Measurements from ENCODE around the gene TET1. TPM values are rescaled to one million over a fixed set of nuclear protein-coding genes. Genes with fewer than 3 reads are reported as not detected.
A peak's percentile ranks its signal among the peaks of the same experiment; 100 is the strongest.

Gene TET1
- total and polyA plus RNA-seq, 2 experiments from 2014 or later, result 37.2 to 90.5 TPM

DNA sequence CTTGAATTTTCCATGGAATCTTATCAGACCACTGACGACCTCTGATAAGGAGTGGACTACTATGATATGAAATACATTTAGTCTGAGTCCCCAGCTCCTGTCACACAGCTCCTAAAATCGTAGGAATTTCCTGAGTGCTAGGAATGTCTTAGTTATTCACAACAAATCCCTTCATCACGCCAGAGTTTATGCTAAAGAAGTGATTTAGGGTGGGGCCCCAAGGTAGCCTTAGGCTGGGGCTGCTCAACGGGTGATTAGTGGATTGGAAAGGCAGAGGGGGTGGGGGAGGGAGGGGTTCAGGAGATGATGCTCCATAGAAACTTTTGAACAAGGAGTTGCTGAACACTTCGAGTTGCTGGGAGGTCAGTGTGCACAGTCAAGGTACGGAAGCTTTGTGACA lies 7.0 kb upstream of the TET1 start:
- ATAC-seq (peak; percentile 31; the same call in 2 of the 3 replicates), DNase-seq (ENCODE audit: low spot score) (peak; percentile 86)
- Histone ChIP-seq H2AFZ (peak overlapping the region; percentile 35), H3K4me2 (peak overlapping the region; percentile 66), H4K20me1 (replicated peaks; ENCODE audit: insufficient read depth) (no peaks in the 10 kb centered on the region), H3K4me3 (peak overlapping the region; percentile 29; the same call in 1 of the 2 replicates), H3K27me3 (ENCODE audit: insufficient read depth) (no peaks in the 10 kb centered on the region), H3F3A (replicated peaks; ENCODE audit: low read depth) (peaks cover 4% of the 10 kb centered on the region; the same call in 1 of the 2 replicates), H3K9me2 (ENCODE audit: insufficient read depth) (peaks cover 4% of the 10 kb centered on the region; the same call in 1 of the 2 replicates), H3K36me3 (ENCODE audit: insufficient read depth) (no peaks in the 10 kb centered on the region), H3K79me2 (replicated peaks; ENCODE audit: insufficient read depth) (no peaks in the 10 kb centered on the region), H3K4me1 (ENCODE audit: insufficient read depth) (peaks cover 21% of the 10 kb centered on the region), H3K27ac (ENCODE audit: low read depth) (peak overlapping the region; percentile 45; the same call in 1 of the 2 replicates)
- H3K27me3 Mint-ChIP-seq (ENCODE audit: insufficient read depth, low read depth, poor library complexity), result peaks cover 11% of the 10 kb centered on the region
- H3K36me3 Mint-ChIP-seq (ENCODE audit: low read depth), result peaks cover 2% of the 10 kb centered on the region; the same call in 1 of the 3 replicates
- TF ChIP-seq, protein P1, sequence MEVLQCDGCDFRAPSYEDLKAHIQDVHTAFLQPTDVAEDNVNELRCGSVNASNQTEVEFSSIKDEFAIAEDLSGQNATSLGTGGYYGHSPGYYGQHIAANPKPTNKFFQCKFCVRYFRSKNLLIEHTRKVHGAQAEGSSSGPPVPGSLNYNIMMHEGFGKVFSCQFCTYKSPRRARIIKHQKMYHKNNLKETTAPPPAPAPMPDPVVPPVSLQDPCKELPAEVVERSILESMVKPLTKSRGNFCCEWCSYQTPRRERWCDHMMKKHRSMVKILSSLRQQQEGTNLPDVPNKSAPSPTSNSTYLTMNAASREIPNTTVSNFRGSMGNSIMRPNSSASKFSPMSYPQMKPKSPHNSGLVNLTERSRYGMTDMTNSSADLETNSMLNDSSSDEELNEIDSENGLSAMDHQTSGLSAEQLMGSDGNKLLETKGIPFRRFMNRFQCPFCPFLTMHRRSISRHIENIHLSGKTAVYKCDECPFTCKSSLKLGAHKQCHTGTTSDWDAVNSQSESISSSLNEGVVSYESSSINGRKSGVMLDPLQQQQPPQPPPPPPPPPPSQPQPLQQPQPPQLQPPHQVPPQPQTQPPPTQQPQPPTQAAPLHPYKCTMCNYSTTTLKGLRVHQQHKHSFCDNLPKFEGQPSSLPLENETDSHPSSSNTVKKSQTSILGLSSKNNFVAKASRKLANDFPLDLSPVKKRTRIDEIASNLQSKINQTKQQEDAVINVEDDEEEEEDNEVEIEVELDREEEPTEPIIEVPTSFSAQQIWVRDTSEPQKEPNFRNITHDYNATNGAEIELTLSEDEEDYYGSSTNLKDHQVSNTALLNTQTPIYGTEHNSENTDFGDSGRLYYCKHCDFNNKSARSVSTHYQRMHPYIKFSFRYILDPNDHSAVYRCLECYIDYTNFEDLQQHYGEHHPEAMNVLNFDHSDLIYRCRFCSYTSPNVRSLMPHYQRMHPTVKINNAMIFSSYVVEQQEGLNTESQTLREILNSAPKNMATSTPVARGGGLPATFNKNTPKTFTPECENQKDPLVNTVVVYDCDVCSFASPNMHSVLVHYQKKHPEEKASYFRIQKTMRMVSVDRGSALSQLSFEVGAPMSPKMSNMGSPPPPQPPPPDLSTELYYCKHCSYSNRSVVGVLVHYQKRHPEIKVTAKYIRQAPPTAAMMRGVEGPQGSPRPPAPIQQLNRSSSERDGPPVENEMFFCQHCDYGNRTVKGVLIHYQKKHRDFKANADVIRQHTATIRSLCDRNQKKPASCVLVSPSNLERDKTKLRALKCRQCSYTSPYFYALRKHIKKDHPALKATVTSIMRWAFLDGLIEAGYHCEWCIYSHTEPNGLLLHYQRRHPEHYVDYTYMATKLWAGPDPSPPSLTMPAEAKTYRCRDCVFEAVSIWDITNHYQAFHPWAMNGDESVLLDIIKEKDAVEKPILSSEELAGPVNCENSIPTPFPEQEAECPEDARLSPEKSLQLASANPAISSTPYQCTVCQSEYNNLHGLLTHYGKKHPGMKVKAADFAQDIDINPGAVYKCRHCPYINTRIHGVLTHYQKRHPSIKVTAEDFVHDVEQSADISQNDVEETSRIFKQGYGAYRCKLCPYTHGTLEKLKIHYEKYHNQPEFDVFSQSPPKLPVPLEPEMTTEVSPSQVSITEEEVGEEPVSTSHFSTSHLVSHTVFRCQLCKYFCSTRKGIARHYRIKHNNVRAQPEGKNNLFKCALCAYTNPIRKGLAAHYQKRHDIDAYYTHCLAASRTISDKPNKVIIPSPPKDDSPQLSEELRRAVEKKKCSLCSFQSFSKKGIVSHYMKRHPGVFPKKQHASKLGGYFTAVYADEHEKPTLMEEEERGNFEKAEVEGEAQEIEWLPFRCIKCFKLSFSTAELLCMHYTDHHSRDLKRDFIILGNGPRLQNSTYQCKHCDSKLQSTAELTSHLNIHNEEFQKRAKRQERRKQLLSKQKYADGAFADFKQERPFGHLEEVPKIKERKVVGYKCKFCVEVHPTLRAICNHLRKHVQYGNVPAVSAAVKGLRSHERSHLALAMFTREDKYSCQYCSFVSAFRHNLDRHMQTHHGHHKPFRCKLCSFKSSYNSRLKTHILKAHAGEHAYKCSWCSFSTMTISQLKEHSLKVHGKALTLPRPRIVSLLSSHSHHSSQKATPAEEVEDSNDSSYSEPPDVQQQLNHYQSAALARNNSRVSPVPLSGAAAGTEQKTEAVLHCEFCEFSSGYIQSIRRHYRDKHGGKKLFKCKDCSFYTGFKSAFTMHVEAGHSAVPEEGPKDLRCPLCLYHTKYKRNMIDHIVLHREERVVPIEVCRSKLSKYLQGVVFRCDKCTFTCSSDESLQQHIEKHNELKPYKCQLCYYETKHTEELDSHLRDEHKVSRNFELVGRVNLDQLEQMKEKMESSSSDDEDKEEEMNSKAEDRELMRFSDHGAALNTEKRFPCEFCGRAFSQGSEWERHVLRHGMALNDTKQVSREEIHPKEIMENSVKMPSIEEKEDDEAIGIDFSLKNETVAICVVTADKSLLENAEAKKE (CRISPR knock-in tag; IDR thresholded peaks at IDR 0.05), result no peak
- no peak overlapping the region for H3K27ac Mint-ChIP-seq
- H3K4me1 Mint-ChIP-seq, result peaks cover 15% of the 10 kb centered on the region
- no peak overlapping the region for H3K4me3 Mint-ChIP-seq
- peaks cover 4% of the 10 kb centered on the region; the same call in 1 of the 3 replicates for H3K9me3 Mint-ChIP-seq

GRCh38 chr10:68553599-68553998 lies 6.5 kb upstream of the TET1 start:
- H2AFZ ChIP-seq, result peak overlapping the region; percentile 35
- no peaks in the 10 kb centered on the region for H3K27me3 ChIP-seq (ENCODE audit: insufficient read depth)
- Mint-ChIP-seq H3K4me3 (no peak overlapping the region), H3K27ac (no peak overlapping the region), H3K9me3 (peaks cover 4% of the 10 kb centered on the region; the same call in 1 of the 3 replicates), H3K27me3 (ENCODE audit: insufficient read depth, low read depth, poor library complexity) (peaks cover 11% of the 10 kb centered on the region), H3K36me3 (ENCODE audit: low read depth) (peaks cover 2% of the 10 kb centered on the region; the same call in 1 of the 3 replicates), H3K4me1 (peaks cover 15% of the 10 kb centered on the region)
- H3F3A ChIP-seq (replicated peaks; ENCODE audit: low read depth), result peaks cover 4% of the 10 kb centered on the region; the same call in 1 of the 2 replicates
- H3K4me2 ChIP-seq, result peak overlapping the region; percentile 66
- no peaks in the 10 kb centered on the region for H3K79me2 ChIP-seq (replicated peaks; ENCODE audit: insufficient read depth)
- H3K27ac ChIP-seq (ENCODE audit: low read depth), result peak overlapping the region; percentile 45
- peak overlapping the region; percentile 29; the same call in 1 of the 2 replicates for H3K4me3 ChIP-seq
- no peak for DNase-seq (ENCODE audit: low spot score)
- peaks cover 21% of the 10 kb centered on the region for H3K4me1 ChIP-seq (ENCODE audit: insufficient read depth)
- ATAC-seq, result no peak
- no peaks in the 10 kb centered on the region for H3K36me3 ChIP-seq (ENCODE audit: insufficient read depth)
- H3K9me2 ChIP-seq (ENCODE audit: insufficient read depth), result peaks cover 4% of the 10 kb centered on the region; the same call in 1 of the 2 replicates
- H4K20me1 ChIP-seq (replicated peaks; ENCODE audit: insufficient read depth), result no peaks in the 10 kb centered on the region
- TF ChIP-seq POLR2AphosphoS5 (IDR thresholded peaks at IDR 0.05; ENCODE audit: low read depth) (no peak), ETS1 (IDR thresholded peaks at IDR 0.05) (no peak), EZH2phosphoT487 (IDR thresholded peaks at IDR 0.05; ENCODE audit: unreplicated experiment) (no peak)
- TF ChIP-seq, protein P1 (CRISPR knock-in tag; IDR thresholded peaks at IDR 0.05), result no peak

All from GM23338 (cell line).